Epithelial cell of prostate (primary cell): ENCODE measurements around the gene TMEM161A.
"Not testable (repeated sequence)": the region's sequence is repeated elsewhere in the genome, so short reads cannot be mapped to it uniquely, and the experiment has no call there.

Experiments
- DNase-seq: peaks from one replicate; pipeline ENCODE4 v3.0.0-alpha.2; 2011; ENCODE audit warnings: low read depth, low spot score
- H3K27ac ChIP-seq: fragments of 450-650 bp; 2 replicates; pipeline ENCODE4 v1.5.1; 2017; ENCODE audit warnings: mild to moderate bottlenecking

TMEM161A gene

DNA sequence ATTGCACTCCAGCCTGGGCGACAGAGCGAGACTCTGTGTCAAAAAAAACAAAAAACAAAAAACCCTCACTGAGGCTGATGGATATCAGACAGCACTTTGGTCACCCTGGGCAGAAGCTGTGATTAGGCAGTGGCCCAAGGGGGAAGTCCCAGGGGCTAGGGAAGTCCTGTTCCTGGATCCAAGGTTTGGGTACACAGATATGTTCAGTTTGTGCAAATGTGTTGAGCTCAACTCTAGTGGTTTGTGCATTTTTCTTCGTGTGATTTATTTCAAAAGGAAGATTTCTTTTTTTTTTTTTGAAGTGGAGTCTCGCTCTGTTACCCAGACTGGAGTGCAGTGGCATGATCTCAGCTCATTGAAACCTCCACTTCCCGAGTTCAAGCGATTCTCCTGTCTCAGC is 19.5 kb upstream of the TMEM161A start:
- no peak for DNase-seq

GRCh38 chr19:19155495-19156219 is 17.4 kb upstream of the TMEM161A start:
- DNase-seq = no peak
- no peak overlapping the region for H3K27ac ChIP-seq

More for the DNA sequence above, 19.5 kb upstream of the TMEM161A start:
- no peak overlapping the region for H3K27ac ChIP-seq

GRCh38 chr19:19154768-19155494 is 16.7 kb upstream of the TMEM161A start:
- no peak overlapping the region for H3K27ac ChIP-seq
- no peak for DNase-seq

DNA sequence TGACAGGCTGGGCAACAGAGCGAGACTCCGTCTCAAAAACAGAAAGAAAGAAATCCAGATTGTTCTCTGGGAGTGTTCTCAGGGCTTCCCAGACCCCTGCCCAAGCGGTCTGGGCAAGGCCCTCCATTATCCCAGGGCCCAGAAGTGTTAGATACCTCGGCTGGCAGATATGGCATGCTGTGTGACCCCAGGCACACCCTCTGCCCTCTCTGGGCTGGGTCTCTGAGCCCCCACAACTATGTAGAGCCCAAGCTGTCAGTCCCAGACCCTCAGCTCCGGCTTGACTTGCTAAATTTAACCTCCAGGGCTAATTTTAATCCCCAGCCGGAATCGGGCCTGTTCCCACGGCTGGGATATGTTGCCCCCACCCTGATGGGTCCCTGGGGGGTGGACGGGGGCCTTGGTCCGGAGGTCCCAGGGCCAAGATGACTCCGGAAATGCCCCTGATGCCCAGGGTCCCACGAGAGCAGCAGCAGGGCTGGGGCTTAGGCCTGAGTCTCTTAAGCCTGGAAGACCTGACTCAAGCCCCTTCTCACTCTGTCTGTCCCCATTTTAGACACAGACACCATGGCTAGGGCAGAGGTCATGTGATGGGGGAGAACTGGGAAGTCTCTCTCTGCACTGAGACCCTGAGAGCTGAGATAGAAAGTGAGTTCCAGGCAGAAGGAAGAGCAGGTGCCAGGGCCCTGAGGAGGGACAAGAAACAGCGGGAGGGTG is 14.5 kb upstream of the TMEM161A start:
- DNase-seq = no peak

DNA sequence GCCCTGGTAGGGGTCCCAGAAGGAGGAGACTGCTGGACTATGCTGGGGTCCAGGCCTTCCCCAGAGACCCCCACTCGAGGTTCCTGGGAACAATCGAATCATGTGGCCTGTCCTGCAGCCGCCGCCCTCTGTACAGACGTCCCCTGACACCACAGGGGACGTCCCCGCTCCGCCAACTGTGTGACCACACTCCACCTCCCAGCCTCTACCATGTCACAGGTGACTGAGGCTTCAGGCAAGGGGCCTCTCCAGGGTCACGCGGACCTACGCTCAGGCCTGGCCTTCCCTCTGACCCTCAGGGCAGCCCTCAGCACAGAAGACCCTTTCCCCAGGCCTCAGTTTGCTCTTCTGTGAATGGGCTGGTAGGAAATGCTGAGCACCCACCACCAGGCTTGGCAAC is 13.1 kb upstream of the TMEM161A start:
- no peak overlapping the region for H3K27ac ChIP-seq
- DNase-seq = no peak

More for the DNA sequence above, 14.5 kb upstream of the TMEM161A start:
- H3K27ac ChIP-seq = no peak overlapping the region

GRCh38 chr19:19149435-19149834 is 11.2 kb upstream of the TMEM161A start:
- no peak overlapping the region for H3K27ac ChIP-seq
- DNase-seq = no peak

DNA sequence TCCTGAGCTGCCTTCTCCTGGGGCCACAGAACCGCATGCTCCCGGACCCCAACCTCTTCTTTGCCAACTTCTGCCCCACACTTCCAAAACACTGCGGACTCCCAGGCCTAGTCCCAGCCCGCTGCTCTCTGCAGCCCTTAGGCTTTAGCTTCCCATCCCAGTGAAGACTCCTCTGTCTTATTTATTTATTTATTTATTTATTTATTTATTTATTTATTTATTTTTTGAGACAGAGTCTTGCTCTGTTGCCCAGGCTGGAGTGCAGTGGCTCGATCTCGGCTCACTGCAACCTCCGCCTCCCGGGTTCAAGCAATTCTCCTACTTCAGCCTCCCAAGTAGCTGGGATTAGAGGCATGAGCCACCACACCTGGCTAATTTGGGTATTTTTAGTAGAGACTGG is 10.2 kb upstream of the TMEM161A start:
- H3K27ac ChIP-seq, DNase-seq: not testable (repeated sequence)

DNA sequence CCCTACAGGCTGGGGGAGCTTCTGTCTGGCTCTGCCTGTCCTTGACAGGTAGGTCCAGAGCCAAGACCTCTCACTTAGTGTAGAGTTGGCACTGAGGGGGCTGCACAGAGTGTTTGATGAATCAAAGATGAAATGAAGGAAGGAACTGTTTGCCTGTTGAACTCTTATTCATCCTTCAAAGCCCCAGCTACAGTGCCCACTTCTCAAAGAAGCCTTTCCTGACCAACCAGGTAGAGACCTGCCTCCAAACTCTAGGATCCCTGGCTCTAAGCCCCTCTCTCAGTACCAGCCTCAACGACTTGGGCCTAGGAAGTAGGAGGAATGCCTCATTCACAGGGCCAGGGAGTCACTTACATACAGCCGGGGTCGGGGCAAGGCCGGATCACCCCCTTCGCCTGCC is 9.1 kb upstream of the TMEM161A start:
- no peak overlapping the region for H3K27ac ChIP-seq
- DNase-seq = no peak

DNA sequence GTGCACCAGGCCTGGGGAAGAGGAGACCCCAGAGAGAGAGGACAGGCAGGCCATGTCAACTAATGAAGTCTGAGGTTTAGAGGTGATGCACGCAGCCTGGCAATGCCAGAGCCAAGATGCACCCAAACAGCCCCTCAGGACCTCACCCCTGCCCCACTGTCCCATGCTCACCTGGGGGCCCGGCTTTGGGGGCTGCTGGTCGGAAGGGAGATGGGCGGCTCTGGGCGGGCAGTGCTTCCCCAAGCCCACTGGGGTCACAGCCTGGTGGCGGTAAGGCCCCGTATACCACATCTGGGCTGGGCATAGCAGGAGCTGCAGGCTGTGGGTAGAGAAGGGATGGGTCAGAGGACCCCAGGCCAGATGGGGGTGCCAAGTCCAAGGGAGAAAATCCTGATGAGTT is 8.6 kb upstream of the TMEM161A start:
- DNase-seq = no peak
- no peak overlapping the region for H3K27ac ChIP-seq

- no peak overlapping the region for H3K27ac ChIP-seq
- no peak for DNase-seq
Observed at GRCh38 chr19:19145684-19146608, 7.7 kb upstream of the TMEM161A start.

- no peak overlapping the region for H3K27ac ChIP-seq
- no peak for DNase-seq
Observed at GRCh38 chr19:19145281-19145680, 7.0 kb upstream of the TMEM161A start.

- no peak for DNase-seq
- no peak overlapping the region for H3K27ac ChIP-seq
Observed at GRCh38 chr19:19142347-19142746, 4.1 kb upstream of the TMEM161A start.

DNA sequence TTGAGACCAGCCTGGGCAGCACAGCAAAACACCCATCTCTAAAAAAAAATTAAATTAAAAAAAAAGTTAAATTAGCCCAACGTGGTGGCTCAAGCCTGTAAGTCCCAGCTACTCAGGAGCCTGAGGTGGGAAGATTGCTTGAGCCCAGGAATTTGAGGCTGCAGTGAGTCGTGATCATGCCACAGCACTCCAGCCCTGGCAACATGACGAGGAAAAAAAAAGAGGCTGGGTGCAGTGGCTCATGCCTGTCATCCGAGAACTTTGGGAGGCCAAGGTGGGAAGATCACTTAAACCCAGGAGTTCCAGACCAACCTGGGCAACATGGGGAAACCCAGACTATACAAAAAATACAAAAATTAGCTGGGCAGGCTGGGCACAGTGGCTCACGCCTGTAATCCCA is 2.2 kb upstream of the TMEM161A start:
- no peak for DNase-seq

DNA sequence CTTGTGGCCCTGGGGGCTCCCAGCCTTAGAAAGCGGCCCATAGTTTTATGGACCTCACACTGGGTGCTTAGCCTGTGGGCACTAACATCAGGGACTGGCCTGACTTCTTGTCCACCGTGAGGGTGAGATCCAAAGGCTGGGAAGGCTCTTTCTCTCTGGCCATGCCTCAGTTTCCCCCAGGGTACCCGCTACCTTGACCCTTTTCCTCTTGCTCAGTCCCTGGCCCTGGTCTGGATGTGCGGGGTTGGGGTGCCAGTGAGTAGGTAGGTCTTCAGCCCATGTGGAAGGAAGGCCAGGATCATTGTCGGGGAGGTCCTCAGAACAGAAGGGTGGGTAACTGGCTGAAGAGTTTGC is 1.6 kb upstream of the TMEM161A start:
- H3K27ac ChIP-seq = no peak overlapping the region
- DNase-seq = no peak

More for the DNA sequence above, 2.2 kb upstream of the TMEM161A start:
- no peak overlapping the region for H3K27ac ChIP-seq

DNA sequence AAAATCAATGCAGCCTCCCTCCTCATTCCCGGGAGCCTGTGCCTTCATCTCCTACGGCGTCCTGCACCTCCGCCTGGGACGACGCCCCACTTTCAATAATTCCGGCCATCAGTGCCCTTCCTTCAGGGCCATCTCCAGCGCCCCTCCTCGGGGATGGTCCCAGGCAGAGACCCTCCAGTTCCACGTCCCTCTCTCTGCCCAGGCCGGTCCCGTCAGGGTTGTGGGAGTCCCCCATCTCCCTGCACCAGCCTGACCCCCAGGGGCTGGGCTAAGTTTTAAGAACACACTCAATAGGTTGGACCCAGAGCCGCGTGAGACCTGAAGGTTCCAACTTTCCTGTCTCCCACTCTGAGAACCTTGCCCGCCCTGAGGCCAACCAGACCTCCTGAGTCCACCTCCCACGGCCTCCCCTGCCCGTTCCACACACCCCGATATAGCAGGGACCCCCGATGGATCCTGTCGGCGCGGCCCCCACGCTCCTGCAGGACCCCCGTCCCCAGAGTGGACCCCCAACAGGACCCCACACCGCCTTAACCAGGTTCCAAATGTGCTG is 646 bp downstream of the TMEM161A start:
- no peak overlapping the region for H3K27ac ChIP-seq
- DNase-seq = no peak

GRCh38 chr19:19135713-19136112 is 2.6 kb downstream of the TMEM161A start:
- not testable (repeated sequence) for H3K27ac ChIP-seq, DNase-seq

GRCh38 chr19:19134687-19135158 is 3.6 kb downstream of the TMEM161A start:
- no peak for DNase-seq
- no peak overlapping the region for H3K27ac ChIP-seq

GRCh38 chr19:19133985-19134384 is 4.3 kb downstream of the TMEM161A start:
- no peak overlapping the region for H3K27ac ChIP-seq
- DNase-seq = no peak

DNA sequence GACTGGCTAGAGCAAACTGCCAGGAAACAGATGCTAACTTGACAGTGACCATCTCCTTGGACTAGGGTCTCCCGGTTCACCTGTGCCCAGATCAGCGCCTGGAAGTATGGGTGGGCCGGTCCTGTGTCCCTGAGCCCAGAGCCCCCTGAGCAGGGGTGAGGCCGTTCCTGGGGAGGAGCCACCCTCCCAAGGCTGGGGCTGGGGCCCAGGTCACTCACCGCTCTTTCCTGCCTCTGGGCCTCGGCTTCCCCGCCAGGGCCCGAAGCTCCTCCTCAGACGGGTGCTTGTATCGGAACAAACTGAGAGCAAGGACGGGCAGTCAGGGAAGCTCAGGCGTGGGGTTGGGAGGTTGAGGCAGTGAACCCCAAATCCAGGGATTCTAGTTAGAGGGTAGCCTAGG is 5.4 kb downstream of the TMEM161A start:
- DNase-seq = no peak

DNA sequence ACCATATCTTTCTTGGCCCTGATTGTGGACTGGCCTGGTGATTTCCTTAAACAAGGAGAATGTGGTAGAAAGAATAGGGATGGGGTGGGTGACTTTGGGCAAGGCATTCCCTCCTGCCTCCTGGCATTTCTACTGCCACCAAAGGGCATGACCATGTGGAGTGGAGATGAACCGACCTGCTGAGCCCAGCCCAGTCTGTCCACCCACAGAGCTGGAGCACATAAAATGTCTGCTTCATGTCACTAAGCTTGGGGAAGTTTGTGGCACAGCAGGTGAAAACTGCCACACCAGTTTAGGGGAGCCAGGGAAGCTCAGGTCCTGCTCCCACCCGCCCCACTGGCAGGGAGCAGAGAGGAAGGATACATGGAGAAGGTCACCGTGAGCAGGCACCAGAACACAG is 6.3 kb downstream of the TMEM161A start:
- no peak overlapping the region for H3K27ac ChIP-seq
- DNase-seq = no peak

More for the DNA sequence above, 5.4 kb downstream of the TMEM161A start:
- H3K27ac ChIP-seq = no peak overlapping the region
